ENCODE measurements around the gene AIP. TPM values are rescaled to one million over a fixed set of nuclear protein-coding genes. Genes with fewer than 3 reads are reported as not detected.

AIP gene
- total RNA-seq, 1 donor, result 141 TPM

DNA sequence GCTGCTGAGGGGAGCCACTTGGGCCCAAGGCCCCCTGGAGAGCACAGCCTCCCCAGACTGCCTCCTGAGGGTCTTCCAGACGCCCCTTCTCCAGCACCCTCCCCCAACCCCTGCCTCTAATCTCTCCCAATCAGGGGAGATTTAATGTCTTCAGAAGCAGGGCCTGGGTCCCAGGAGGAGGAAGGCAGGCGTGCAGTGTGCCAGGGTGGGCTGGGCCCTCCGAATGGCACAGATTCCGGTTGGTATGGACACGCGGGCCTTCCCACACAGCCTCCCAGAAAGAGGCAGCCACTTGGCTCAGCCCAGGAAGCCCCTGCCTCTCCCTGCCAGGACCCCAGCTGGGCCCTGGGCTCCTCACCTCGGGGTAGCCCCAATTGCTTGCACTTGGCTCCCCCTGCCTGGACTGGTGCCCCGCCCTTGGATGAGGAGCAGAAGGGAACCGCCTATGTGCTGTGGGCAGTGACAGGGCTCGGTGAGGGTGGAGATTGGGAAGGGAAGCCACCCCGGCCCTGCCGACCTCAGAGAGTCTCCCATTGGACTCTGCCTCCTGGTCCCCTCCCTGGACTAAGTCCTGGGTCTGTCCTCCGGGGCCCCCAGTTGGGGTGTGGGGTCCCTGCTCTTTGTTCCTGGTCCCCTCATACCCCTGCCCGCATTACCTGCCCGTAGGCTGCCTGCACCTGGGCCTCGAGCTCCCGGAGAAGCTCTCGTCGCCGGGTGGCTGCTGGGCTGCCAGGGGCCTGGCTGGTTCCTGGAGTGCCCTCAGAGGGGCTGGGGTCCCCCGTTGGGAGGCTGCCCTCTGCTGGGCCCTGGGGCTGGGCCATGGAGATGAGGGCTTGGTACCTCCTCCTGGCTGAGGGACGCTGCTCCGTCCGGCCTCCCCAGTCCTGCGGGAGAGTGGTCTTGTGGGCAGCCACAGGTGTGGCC lies 41.0 kb downstream of the AIP start:
- DNase-seq (ENCODE audit: low read depth in 2 of 3, low spot score in 2 of 3), result no peak

GRCh38 chr11:67524480-67524808 lies 41.6 kb downstream of the AIP start:
- no peak for DNase-seq (ENCODE audit: low read depth in 2 of 3, low spot score in 2 of 3)

DNA sequence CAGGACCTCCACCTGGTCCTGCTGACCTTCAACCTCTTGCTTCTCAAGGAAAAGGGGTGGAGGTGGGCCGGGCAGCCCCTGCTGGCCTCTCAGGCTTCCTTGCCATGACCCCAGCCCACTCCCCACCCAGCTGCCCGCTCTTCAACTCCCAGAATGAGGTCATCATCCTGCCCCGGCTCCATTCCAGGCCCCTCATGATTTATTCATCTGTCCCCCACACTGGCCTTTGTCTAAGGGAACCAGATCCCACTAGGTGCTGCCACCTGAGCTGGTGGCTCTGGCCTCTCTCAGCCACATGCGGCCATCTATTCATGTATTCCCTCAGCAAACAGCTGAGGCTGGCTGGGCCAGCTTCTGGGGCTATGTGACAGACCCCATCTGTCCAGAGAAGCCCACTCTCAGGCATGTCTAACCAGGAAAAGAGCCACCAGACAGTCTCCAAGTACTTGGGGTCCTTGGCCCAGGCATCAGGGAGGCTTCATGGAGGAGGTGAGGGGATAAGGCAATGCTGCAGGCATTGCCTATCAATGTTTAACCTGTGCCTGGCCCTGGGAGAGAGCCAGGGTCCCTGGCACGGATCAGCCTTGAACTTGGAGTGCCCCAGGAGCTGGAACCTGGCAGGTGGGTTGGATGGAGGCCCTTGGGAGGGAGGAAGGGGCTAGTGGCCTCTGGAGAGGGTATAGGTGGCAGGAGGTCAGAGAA lies 42.6 kb downstream of the AIP start:
- DNase-seq (ENCODE audit: low read depth in 2 of 3, low spot score in 2 of 3), result no peak

GRCh38 chr11:67528376-67528775 lies 45.5 kb downstream of the AIP start:
- no peak for DNase-seq (ENCODE audit: low read depth in 2 of 3, low spot score in 2 of 3)

- no peak for DNase-seq (ENCODE audit: low read depth in 2 of 3, low spot score in 2 of 3)
Observed at GRCh38 chr11:67530282-67530592, 47.4 kb downstream of the AIP start.

DNA sequence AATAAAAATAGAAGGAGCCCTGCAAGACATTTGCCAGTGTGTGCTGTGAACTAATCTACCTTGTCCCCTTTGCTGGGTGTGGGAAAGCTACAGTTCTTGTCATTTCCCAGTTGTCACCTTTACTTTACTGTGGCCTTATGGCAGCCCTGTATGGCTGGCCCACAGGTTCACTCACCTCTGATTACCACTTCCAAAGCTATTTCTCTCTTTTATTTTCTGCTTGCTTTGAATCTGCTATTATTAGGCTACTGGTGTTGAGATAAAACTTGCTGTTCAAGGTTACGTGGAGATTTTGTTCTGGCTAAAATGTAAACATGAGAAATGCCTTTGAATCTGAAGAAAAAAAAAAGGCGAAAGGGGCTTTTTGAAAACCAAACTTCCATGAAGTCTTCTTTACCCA lies 50.1 kb downstream of the AIP start:
- DNase-seq (ENCODE audit: low read depth in 2 of 3, low spot score in 2 of 3), result no peak

DNA sequence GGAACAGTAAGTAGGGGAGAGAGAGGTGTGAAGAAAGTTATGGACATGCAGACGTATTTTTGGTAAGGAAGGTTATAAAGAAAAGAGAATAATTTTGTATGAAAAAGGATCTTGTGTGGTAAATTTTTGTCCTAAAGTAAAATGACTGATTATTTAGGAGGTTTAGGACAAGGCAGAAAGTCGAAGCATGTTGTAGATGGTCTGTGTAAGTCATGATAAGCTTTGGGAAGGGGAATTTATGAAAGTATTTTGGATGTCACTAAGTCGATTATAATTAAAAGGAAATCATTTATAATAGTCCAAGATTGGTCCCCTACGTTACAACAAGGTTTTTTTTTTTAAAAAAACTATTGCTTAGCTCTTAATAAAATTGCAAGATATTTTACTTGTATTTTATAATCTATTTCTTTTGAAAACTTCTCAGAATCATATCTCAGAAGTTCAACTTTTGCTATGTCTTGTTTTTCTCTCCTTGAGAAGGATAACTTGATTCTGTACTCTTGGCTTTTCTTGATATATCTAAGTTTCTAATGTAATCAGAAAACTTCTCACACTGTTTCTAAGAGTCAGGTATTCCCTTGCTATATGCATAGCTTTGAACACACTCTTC lies 51.3 kb downstream of the AIP start:
- peak in 1 of 3 donors; percentile 8 for DNase-seq (ENCODE audit: low read depth in 2 of 3, low spot score in 2 of 3)

DNA sequence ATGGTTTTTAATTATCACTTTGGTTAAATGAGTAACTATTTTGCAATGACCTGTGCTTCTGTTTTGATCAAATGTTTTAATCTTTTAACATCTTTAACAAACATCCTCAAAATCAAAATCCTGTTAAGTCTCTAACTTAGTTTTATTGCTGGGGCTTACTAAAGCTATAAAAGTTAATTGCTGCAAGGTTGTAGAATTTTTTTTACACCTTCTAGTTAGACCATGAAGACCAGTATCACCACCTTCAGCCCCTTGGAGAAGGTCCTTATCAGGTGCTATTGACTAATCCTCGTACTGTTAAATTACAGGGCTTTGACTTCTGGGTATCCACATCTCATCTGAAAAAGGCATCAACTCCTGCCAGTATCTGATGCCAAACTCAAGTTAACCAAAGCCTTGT lies 52.7 kb downstream of the AIP start:
- no peak for DNase-seq (ENCODE audit: low read depth in 2 of 3, low spot score in 2 of 3)

DNA sequence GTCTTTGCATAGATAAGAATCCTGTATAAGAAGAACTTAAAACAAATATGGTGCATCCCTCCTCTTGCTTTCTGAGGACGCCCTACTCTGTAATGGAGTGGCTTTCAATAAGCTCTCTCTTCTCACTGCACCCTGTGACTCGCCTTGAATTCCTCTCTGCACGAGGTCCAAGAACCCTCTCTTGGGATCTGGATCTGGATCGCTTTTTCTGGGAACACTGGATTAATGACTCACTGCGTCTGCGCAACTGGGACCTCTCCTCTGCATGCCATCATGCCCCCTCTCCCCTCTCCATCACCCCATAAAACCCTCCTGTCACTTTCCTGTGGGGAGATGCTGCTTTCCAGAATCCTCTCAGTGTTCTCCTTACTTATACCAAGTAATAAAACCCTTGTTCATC lies 55.5 kb downstream of the AIP start:
- no peak for DNase-seq (ENCODE audit: low read depth in 2 of 3, low spot score in 2 of 3)

- DNase-seq (ENCODE audit: low read depth in 2 of 3, low spot score in 2 of 3), result no peak
Observed at GRCh38 chr11:67538823-67539505, 56.1 kb downstream of the AIP start.

DNA sequence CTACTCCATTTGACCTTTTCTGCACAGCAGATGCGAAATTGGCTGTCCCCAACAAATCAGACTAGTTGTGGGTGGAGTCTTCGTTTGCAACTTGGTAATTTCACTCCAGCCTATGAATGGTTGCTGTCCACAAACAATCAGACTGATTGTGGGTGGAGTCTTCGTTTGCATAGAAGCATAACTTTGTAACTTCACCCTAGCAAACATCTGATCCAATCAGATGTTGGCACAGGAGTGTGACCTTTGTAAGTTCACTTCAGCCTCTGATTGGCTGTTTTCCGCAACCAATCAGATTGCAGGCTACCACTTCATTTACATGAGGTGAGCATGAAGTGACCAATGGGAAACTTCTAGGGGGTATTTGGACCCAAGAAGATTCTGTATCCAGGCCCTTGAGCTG lies 56.7 kb downstream of the AIP start:
- DNase-seq (ENCODE audit: low read depth in 2 of 3, low spot score in 2 of 3), result no peak

Small RNA genes within 50 kb of the gene (small RNA-seq; reads per million reads assigned to genes)
- not detected for gene MIR6752

Other genes starting within 250 kb of the AIP start
- gene GRK2, start 216.6 kb upstream of the AIP start, total RNA-seq, result 543 TPM
- 77.8 TPM for gene ANKRD13D, start 193.7 kb upstream of the AIP start, total RNA-seq
- 28.0 TPM for gene SSH3, start 179.5 kb upstream of the AIP start, total RNA-seq
- 56.6 TPM for gene POLD4, start 129.5 kb upstream of the AIP start, total RNA-seq
- 0.81 TPM for gene CLCF1, start 109.4 kb upstream of the AIP start, total RNA-seq
- 28.3 TPM for gene RAD9A, start 91.0 kb upstream of the AIP start, total RNA-seq
- 328 TPM for gene PPP1CA, start 81.2 kb upstream of the AIP start, total RNA-seq
- gene TBC1D10C, start 78.9 kb upstream of the AIP start, total RNA-seq, result 73.2 TPM
- gene CARNS1, start 67.3 kb upstream of the AIP start, total RNA-seq, result 3.0 TPM
- 63.0 TPM for gene RPS6KB2, start 54.5 kb upstream of the AIP start, total RNA-seq
- 230 TPM for gene PTPRCAP, start 45.3 kb upstream of the AIP start, total RNA-seq
- gene CORO1B, start 39.5 kb upstream of the AIP start, total RNA-seq, result 120 TPM
- gene GPR152, start 30.3 kb upstream of the AIP start, total RNA-seq, result 0.27 TPM
- 1.6 TPM for gene CABP4, start 27.7 kb upstream of the AIP start, total RNA-seq
- gene TMEM134, start 13.8 kb upstream of the AIP start, total RNA-seq, result 30.4 TPM
- gene PITPNM1, start 22.3 kb downstream of the AIP start, total RNA-seq, result 21.0 TPM
- 42.5 TPM for gene CDK2AP2, start 25.1 kb downstream of the AIP start, total RNA-seq
- gene CABP2, start 40.4 kb downstream of the AIP start, total RNA-seq, result not detected
- 593 TPM for gene GSTP1, start 100.8 kb downstream of the AIP start, total RNA-seq
- gene NDUFV1, start 123.9 kb downstream of the AIP start, total RNA-seq, result 234 TPM
- 19.9 TPM for gene NUDT8, start 146.9 kb downstream of the AIP start, total RNA-seq
- gene TBX10, start 156.7 kb downstream of the AIP start, total RNA-seq, result not detected
- 13.7 TPM for gene ACY3, start 167.7 kb downstream of the AIP start, total RNA-seq
- under 0.01 TPM for gene ALDH3B2, start 191.6 kb downstream of the AIP start, total RNA-seq